Retinal pigment epithelial cell (primary cell): ENCODE results near the gene TNFAIP6.

Experiments
- DNase-seq: peaks from one replicate; pipeline ENCODE4 v3.0.0-alpha.2; 2010; ENCODE audit warnings: low read depth
- H3K4me3 ChIP-seq: 2 replicates; pipeline ENCODE4 v1.5.1; 2011; ENCODE audit warnings: mild to moderate bottlenecking, low read length, control low read depth, moderate library complexity
- CTCF ChIP-seq: conservative IDR thresholded peaks from 2 replicates; pipeline ENCODE4 v1.5.1; 2011; ENCODE audit warnings: low read depth, low read length, control low read depth, inconsistent platforms

The TNFAIP6 gene

DNA sequence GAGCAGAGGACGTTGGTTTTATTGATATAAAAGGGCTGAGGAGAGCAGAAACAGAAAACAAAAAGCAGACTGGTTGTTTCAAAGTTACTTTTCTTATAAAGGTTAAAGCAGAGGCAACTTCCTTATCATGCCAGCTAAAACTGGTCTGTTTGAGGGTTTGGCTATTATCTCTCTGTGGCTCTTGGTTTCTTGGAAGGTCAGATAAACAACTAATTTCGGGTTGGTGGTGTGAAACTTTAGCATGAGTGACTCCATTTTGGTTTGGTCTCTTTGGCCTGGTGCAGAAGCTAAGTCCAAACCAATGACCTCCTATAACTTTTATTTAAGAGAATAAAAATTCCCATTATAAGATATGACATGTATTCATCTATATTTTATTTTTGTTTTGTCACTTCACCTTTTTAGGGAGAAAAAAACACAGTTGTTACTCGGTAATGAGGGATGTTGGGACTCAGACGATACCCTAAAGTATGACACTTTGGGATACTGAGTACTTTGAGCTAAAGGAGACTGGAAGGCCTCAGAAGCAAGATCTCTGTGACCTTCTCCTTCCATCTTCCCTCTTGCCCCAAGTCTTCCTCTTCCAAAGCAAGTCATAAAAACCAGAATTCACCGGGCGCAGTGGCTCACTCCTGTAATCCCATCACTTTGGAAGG lies 23.3 kb downstream of the TNFAIP6 start:
- TF ChIP-seq CTCF = no peak
- no peak overlapping the region for H3K4me3 ChIP-seq
- DNase-seq = no peak

- no peak for DNase-seq
- H3K4me3 ChIP-seq = no peak overlapping the region
- no peak for TF ChIP-seq CTCF
These were observed 23.9 kb downstream of the TNFAIP6 start for GRCh38 chr2:151381266-151381665.

DNA sequence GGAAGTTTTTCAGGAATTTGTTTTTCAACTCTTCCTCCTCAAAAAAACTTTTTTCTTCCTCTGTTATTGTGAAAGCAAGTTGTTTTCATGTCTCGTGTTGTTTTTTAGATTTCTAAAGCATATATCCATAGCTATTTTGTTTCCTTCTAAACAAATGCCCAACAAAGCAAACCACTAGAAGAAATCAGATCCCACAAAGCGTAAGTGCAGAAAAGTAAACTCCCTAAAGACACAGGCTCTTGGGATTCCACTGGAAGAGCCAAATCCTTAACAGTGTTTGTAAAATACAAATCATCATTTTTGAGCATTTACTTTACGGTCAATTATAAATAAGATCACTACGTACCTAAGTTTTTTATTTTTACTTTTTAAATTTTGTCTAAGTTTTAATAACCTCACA lies 30.6 kb downstream of the TNFAIP6 start:
- no peak for DNase-seq
- TF ChIP-seq CTCF = no peak

DNA sequence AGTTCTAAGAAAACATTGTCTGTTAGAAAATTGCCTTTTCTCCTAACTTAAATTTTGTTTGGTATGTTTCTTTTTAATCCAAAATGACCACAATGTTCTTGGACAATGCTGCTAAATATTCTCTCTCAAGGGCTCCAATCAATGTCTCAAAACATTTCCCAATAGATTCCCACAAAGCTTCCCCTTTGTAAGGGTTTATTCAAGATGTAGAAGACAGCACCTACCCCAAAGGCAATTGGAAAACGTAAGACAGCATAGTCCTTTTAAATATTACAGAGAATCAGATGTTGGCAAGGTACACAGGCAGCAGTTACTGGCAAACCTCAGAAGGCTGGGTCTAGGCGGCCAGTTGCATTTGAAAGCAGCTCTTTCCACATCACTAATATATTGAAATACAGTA lies 34.0 kb downstream of the TNFAIP6 start:
- DNase-seq = no peak
- H3K4me3 ChIP-seq = no peak overlapping the region
- no peak for TF ChIP-seq CTCF

More for the DNA sequence above, 30.6 kb downstream of the TNFAIP6 start:
- no peak overlapping the region for H3K4me3 ChIP-seq

- no peak for DNase-seq
- H3K4me3 ChIP-seq = no peak overlapping the region
- TF ChIP-seq CTCF = no peak
These were observed 37.1 kb downstream of the TNFAIP6 start for GRCh38 chr2:151394509-151394908.

DNA sequence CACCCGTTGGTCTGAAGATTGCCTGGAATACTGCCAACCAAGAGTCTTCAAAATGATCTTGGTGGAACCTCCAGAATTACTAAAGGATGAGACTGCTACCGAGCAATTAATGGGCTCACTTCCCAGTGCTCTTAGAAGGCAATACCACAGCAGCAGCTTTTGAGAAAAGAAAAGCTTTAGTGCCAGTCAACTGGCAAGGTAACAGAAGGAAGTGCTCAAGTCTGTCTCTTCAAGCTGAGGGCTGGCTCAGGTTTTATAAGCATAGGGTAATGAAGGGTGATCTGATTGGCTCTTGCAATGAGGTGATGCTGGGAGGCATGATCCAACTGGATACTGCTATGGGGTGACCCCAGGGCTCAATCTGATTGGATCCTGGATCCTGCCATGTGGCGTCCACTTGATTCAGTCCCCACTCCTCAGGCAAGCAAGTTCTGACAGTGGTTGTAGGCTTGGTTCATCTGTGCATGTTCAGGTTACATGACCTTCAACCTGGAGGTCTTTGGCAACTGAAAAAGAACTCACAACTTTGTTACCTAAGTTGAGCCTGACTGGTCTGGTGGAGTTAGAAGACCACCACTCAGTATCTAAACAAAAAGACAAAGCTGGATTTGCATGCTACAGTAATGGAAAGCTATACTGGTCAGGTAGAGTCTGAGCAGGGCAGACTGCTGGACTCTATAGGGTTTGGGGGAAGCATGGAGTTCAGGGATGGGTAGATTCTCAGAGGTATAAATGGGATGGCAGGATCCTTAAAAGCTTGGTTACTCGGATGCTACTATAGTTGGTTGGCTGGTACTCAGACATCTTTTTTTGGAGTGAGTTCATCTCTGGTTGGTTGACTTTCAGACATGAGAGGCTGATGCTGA lies 38.4 kb downstream of the TNFAIP6 start:
- DNase-seq = no peak
- H3K4me3 ChIP-seq = no peak overlapping the region
- no peak for TF ChIP-seq CTCF

DNA sequence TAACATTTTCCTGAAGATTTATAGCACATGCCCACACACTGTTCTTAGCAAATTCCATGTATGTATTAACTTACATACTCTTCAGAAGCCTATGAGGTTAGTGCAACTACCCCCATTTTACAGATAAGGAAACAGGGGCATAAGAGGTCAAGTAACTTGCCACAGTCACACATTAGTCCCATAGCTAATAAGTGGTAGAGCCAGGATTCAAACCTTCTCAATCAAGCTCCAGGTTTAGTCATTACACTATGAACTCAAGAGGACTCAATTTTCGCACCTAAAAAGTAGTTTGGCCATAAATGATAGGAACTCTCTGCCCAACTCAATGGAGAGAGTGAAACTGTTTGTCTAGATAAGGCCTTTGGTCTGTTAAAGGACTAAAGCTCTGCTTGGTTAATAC lies 42.6 kb downstream of the TNFAIP6 start:
- no peak for DNase-seq
- TF ChIP-seq CTCF = no peak

More for the DNA sequence above, 42.6 kb downstream of the TNFAIP6 start:
- H3K4me3 ChIP-seq = no peak overlapping the region
